Measurements from ENCODE around the gene BAIAP2L2. TPM values are rescaled to one million over a fixed set of nuclear protein-coding genes. Genes with fewer than 3 reads are reported as not detected.

BAIAP2L2 gene
- total and polyA plus RNA-seq, 2 donors (not counting 3 experiments of a cell fraction or from before 2014, with no cell fraction given) = 0.20 to 0.35 TPM

- no peaks in the 10 kb centered on the region for H3K79me2 ChIP-seq (ENCODE audit: control insufficient read depth, insufficient read depth, low read length)
- BruUV-seq (replicated peaks) = no TSS peak
- no peaks in the 10 kb centered on the region for H4K20me1 ChIP-seq (replicated peaks; ENCODE audit: control insufficient read depth, extremely low read depth, insufficient read depth, low read length)
- no peak overlapping the region for H2AFZ ChIP-seq (ENCODE audit: low read depth, low read length)
- FAIRE-seq (no peak), DNase-seq (ENCODE audit: low read depth, low spot score) (no peak)
- H3K36me3 ChIP-seq (ENCODE audit: control insufficient read depth in 2 of 2, extremely low read depth in 1 of 2, insufficient read depth in 2 of 2, low read length in 2 of 2) = no peaks in the 10 kb centered on the region
- no peak for TF ChIP-seq MYC (IDR thresholded peaks at IDR 0.05; ENCODE audit: low read depth, low read length)
- TF ChIP-seq MAX (IDR thresholded peaks at IDR 0.05; ENCODE audit: insufficient read depth, insufficient read length) = no peak
- no peak for TF ChIP-seq CTCF (IDR thresholded peaks at IDR 0.05; ENCODE audit: extremely low read depth in 1 of 2, insufficient read depth in 1 of 2, low read depth in 1 of 2, low read length in 2 of 2)
- no peak for TF ChIP-seq POLR2AphosphoS5 (IDR thresholded peaks at IDR 0.05; ENCODE audit: insufficient read depth, low read depth, low read length)
- TF ChIP-seq POLR2A (IDR thresholded peaks at IDR 0.05; ENCODE audit: low read depth, low read length) = no peak
- TF ChIP-seq EZH2 (IDR thresholded peaks at IDR 0.05; ENCODE audit: borderline replicate concordance, low read depth, low read length, severe bottlenecking) = no peak
- no peak for TF ChIP-seq JUN (IDR thresholded peaks at IDR 0.05; ENCODE audit: borderline replicate concordance, insufficient read depth, insufficient read length, low read depth)
- no peak for TF ChIP-seq FOS (IDR thresholded peaks at IDR 0.05; ENCODE audit: borderline replicate concordance, insufficient read depth, low read length)
- no peak for TF ChIP-seq GATA2 (IDR thresholded peaks at IDR 0.05; ENCODE audit: insufficient read depth, insufficient read length, low read depth, low read length)
- H3K4me3 ChIP-seq (replicated peaks in 1 of 3; ENCODE audit: insufficient read depth in 1 of 3, low read depth in 1 of 3, low read length in 3 of 3) = no peak overlapping the region
- peaks cover 7% of the 10 kb centered on the region for H3K4me1 ChIP-seq (ENCODE audit: control insufficient read depth, extremely low read depth, insufficient read depth, low read length)
- no peak overlapping the region for H3K9ac ChIP-seq (replicated peaks; ENCODE audit: extremely low read depth, insufficient read depth, low read length)
- ChIA-PET POLR2A (no interaction called here), CTCF (interaction anchor here (1.4 to 3.5 kb wide), 4 partner anchors 12 to 67 kb away, joined by 3 to 23 read pairs (median 8); partner anchors contain the start of gene MAFF)
- no peaks in the 10 kb centered on the region for H3K9me1 ChIP-seq (replicated peaks; ENCODE audit: control insufficient read depth, extremely low read depth, insufficient read depth, low read length)
- intact Hi-C loops (cut with micrococcal nuclease) = no loop called here
- no peaks in the 10 kb centered on the region for H3K9me3 ChIP-seq (replicated peaks; ENCODE audit: control insufficient read depth, insufficient read depth, low read length)
- dilution Hi-C loops (cut with MboI; ENCODE audit: extremely low pct_ligation_motif_present, low sequenced_read_pairs) = no loop called here
- H3K27me3 ChIP-seq (ENCODE audit: control insufficient read depth in 2 of 2, insufficient read depth in 2 of 2, low read length in 2 of 2) = no peaks in the 10 kb centered on the region
- H3K4me2 ChIP-seq (ENCODE audit: insufficient read depth, low read length) = no peak overlapping the region
- no peak overlapping the region for H3K27ac ChIP-seq (ENCODE audit: insufficient read depth, low read depth, low read length)
These were observed 27.6 kb upstream of the BAIAP2L2 start for GRCh38 chr22:38137876-38138687.
